HCT116 (cell line): Measurements from ENCODE around the gene GALNS. TPM values are rescaled to one million over a fixed set of nuclear protein-coding genes. Genes with fewer than 3 reads are reported as not detected.

Source experiments
- ATAC-seq: fragments of 200-7000 bp; cut with Tn5 transposase; 2 replicates; pipeline ENCODE4 v1.9.1; 2020; ENCODE audit warnings: mild to moderate bottlenecking, moderate library complexity
- BruUV-seq: library from RNA; stranded (reverse); fragments of 400-500 nt; replicated peaks from 2 replicates; lab custom pipeline; 2021; lab: Mats Ljungman, UMichigan
- CTCF ChIA-PET: fragments of 300-600 bp; sonication (Branson Sonifier 250); formaldehyde crosslinking; loops from one replicate; lab custom pipeline; 2021; ENCODE audit warnings: antibody characterized with exemption; lab: Charles Lee
- POLR2A ChIA-PET: fragments of 300-600, 350-600 bp; sonication (Branson Sonifier 250); formaldehyde crosslinking; loops from one replicate; lab custom pipeline; 2021; ENCODE audit warnings: antibody characterized with exemption; lab: Charles Lee
- RAD21 ChIA-PET, 2 experiments: fragments of 300-600 bp; sonication (Branson Sonifier 250); formaldehyde crosslinking; loops; one replicate each; lab custom pipeline; 2023; ENCODE audit warnings: low total read pairs in 2 of 2; ENCODE audit not compliant: uncharacterized antibody in 2 of 2, unreplicated experiment in 2 of 2, low non-redundant PET in 1 of 2; lab: Charles Lee
- DNase-seq: peaks from one replicate; pipeline ENCODE4 v3.0.0-alpha.2; 2010; ENCODE audit warnings: low read depth, low spot score
- H2AFZ ChIP-seq: fragments of 200-600 bp; shearing (Covaris generic), sonication (generic); 2 replicates; pipeline ENCODE4 v1.6.1; 2017; ENCODE audit warnings: low read depth, mixed run types, mixed read lengths, antibody characterized with exemption, low read length; ENCODE audit not compliant: poor library complexity, severe bottlenecking
- H3K27ac ChIP-seq: 2 replicates; pipeline ENCODE4 v1.5.1; 2012; ENCODE audit warnings: low read depth, low read length
- H3K27me3 ChIP-seq: fragments of 200-600 bp; sonication (generic); 2 replicates; pipeline ENCODE4 v1.6.1; 2016; ENCODE audit warnings: mixed run types, low read length, mixed read lengths; ENCODE audit not compliant: insufficient read depth
- H3K36me3 ChIP-seq, 2 experiments: fragments of 200-500 bp in 1 of 2; fragments of 200-600 bp in 1 of 2; sonication (Bioruptor generic) in 1 of 2; sonication (generic) in 1 of 2; 2 replicates each; pipeline versions ENCODE4 v1.5.1 to v1.6.1; 2014 to 2016; ENCODE audit warnings: low read length in 2 of 2, inconsistent platforms in 1 of 2, mixed read lengths in 1 of 2, mixed run types in 1 of 2; ENCODE audit not compliant: insufficient read depth in 2 of 2, control insufficient read depth in 1 of 2
- H3K4me1 ChIP-seq, 2 experiments: fragments of 200-600 bp in 1 of 2; sonication (generic) in 1 of 2; 2 replicates each; pipeline versions ENCODE4 v1.5.1 to v1.6.1; 2012 to 2017; ENCODE audit warnings: low read length in 2 of 2, inconsistent platforms in 1 of 2, mild to moderate bottlenecking in 1 of 2, mixed read lengths in 1 of 2, mixed run types in 1 of 2, moderate library complexity in 1 of 2; ENCODE audit not compliant: insufficient read depth in 2 of 2, control insufficient read depth in 1 of 2
- H3K4me2 ChIP-seq: fragments of 200-600 bp; sonication (generic); 2 replicates; pipeline ENCODE4 v1.6.1; 2017; ENCODE audit warnings: mixed run types, low read length, mixed read lengths
- H3K4me3 ChIP-seq, 2 experiments: fragments of 200-600 bp in 1 of 2; sonication (generic) in 1 of 2; replicated peaks in 1 of 2; 2 replicates each; pipeline ENCODE4 v1.5.1; 2011 to 2016; ENCODE audit warnings: low read length in 2 of 2, control low read depth in 1 of 2, low read depth in 1 of 2, mild to moderate bottlenecking in 1 of 2, mixed read lengths in 1 of 2, mixed run types in 1 of 2
- H3K79me2 ChIP-seq: fragments of 200-600 bp; sonication (generic); 2 replicates; pipeline ENCODE4 v1.6.1; 2017; ENCODE audit warnings: mild to moderate bottlenecking, mixed run types, low read length, moderate library complexity, mixed read lengths; ENCODE audit not compliant: insufficient read depth
- H3K9ac ChIP-seq: fragments of 200-600 bp; sonication (generic); 2 replicates; pipeline ENCODE4 v1.6.1; 2016; ENCODE audit warnings: low read length, mixed read lengths
- H3K9me2 ChIP-seq: fragments of 200-600 bp; sonication (generic), shearing (Covaris generic); 2 replicates; pipeline ENCODE4 v1.6.1; 2017; ENCODE audit warnings: mixed run types, mild to moderate bottlenecking, moderate library complexity; ENCODE audit not compliant: insufficient read depth
- H3K9me3 ChIP-seq, 2 experiments: fragments of 200-500 bp in 1 of 2; fragments of 200-600 bp in 1 of 2; sonication (Bioruptor generic) in 1 of 2; sonication (generic) in 1 of 2; 2 replicates each; pipeline ENCODE4 v1.6.1; 2014 to 2017; ENCODE audit warnings: low read length in 2 of 2, mixed read lengths in 2 of 2, inconsistent platforms in 1 of 2, low read depth in 1 of 2, mild to moderate bottlenecking in 1 of 2, mixed run types in 1 of 2, moderate library complexity in 1 of 2; ENCODE audit not compliant: control insufficient read depth in 1 of 2, insufficient read depth in 1 of 2
- H4K20me1 ChIP-seq: fragments of 200-600 bp; sonication (generic), shearing (Covaris generic); 2 replicates; pipeline ENCODE4 v1.6.1; 2017; ENCODE audit warnings: mixed run types, mild to moderate bottlenecking, moderate library complexity; ENCODE audit not compliant: insufficient read depth
- EGR1 ChIP-seq: IDR thresholded peaks from 2 replicates; pipeline ENCODE4 v1.6.1; 2012; ENCODE audit warnings: low read depth
- ELF1 ChIP-seq: IDR thresholded peaks from 2 replicates; pipeline ENCODE4 v1.6.1; 2012; ENCODE audit warnings: low read depth, borderline replicate concordance
- EZH2 ChIP-seq: fragments of 200-600 bp; sonication (generic); IDR thresholded peaks from 2 replicates; pipeline ENCODE4 v1.6.1; 2017; ENCODE audit warnings: antibody characterized with exemption, mixed run types
- EZH2phosphoT487 ChIP-seq: fragments of 200-600 bp; IDR thresholded peaks from 2 replicates; pipeline ENCODE4 v1.6.1; 2018; ENCODE audit warnings: antibody characterized with exemption, borderline replicate concordance
- FOSL1 ChIP-seq: IDR thresholded peaks from 2 replicates; pipeline ENCODE4 v1.6.1; 2012; ENCODE audit warnings: low read depth
- JUND ChIP-seq: IDR thresholded peaks from 2 replicates; pipeline ENCODE4 v1.6.1; 2012
- POLR2A ChIP-seq: IDR thresholded peaks from 2 replicates; pipeline ENCODE4 v1.7.0; 2011; ENCODE audit warnings: borderline replicate concordance; ENCODE audit not compliant: insufficient read depth, insufficient read length; ENCODE audit errors: extremely low read depth
- POLR2AphosphoS5 ChIP-seq: IDR thresholded peaks from 2 replicates; pipeline ENCODE4 v1.6.1; 2011; ENCODE audit warnings: mild to moderate bottlenecking, low read depth, low read length, moderate library complexity
- SIN3A ChIP-seq: IDR thresholded peaks from 2 replicates; pipeline ENCODE4 v1.6.1; 2012; ENCODE audit warnings: low read depth
- SRF ChIP-seq: IDR thresholded peaks from 2 replicates; pipeline ENCODE4 v1.6.1; 2012; ENCODE audit warnings: low read depth
- ZFX ChIP-seq: fragments of 450-650 bp; IDR thresholded peaks from 2 replicates; pipeline ENCODE4 v1.6.1; 2017
- ZNF274 ChIP-seq: fragments of 200-500 bp; sonication (Bioruptor generic); IDR thresholded peaks from 2 replicates; pipeline ENCODE4 v1.6.1; 2014; ENCODE audit warnings: mild to moderate bottlenecking, low read depth, low read length, inconsistent platforms
- intact Hi-C: fragments of 100-400 bp; cut with micrococcal nuclease; formaldehyde crosslinking; loops from 2 replicates; pipeline ENCODE4 v1.10.0; 2022
- total RNA-seq: library from RNA; stranded (reverse); gene quantifications from one replicate; pipeline ENCODE4 v1.2.1, GENCODE V29; 2021; ENCODE audit not compliant: unreplicated experiment
- TF ChIP-seq, protein P1 (sequence below), 3 experiments: fragments of 200-600 bp in 1 of 3; sonication (generic) in 1 of 3; IDR thresholded peaks in 2 of 3; conservative IDR thresholded peaks in 1 of 3; 2 replicates each; pipeline ENCODE4 v1.5.1; 2012 to 2017; ENCODE audit warnings: low read depth in 2 of 3, low read length in 2 of 3, antibody characterized with exemption in 1 of 3, borderline replicate concordance in 1 of 3, control low read depth in 1 of 3, mild to moderate bottlenecking in 1 of 3, mixed read lengths in 1 of 3, mixed run types in 1 of 3, moderate library complexity in 1 of 3; ENCODE audit not compliant: insufficient read depth in 1 of 3
- TF ChIP-seq, protein P2 (sequence below): IDR thresholded peaks from 2 replicates; pipeline ENCODE4 v1.6.1; 2012
- TF ChIP-seq, protein P3 (sequence below): IDR thresholded peaks from 2 replicates; pipeline ENCODE4 v1.6.1; 2011; ENCODE audit warnings: mild to moderate bottlenecking, low read length, moderate library complexity; ENCODE audit not compliant: insufficient replicate concordance; ENCODE audit errors: extremely low read depth

The GALNS gene
- total RNA-seq, 1 experiment from 2014 or later = 44.6 TPM

DNA sequence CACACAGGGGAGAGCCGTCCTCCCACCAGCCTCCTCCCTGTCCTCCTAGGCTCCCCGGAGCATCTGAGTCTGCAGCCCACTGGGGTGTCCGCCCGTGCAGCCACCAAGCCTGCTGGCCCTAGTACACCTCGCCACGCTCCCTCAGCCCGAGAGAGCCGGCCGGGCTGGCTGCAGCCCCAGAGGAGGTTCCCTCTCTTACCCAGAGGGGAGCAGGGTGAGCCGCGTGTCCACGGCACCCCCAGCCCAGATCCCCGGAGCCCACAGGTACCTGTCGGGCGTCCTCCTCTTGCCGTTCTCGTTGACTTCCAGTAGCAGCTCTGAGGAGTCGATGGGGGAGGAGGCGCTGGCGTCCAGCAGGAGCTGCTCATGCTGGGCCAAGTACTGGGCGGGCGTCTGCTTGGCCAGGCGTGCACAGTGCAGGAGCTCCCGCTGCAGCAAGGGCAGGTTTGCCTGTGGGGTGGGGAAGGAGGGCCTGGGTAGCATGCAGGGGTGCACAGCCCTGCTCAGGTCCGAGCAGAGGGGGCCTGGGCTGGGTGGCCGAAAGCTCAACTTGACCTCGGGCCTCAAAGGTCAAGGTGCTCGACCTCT is 29.0 kb upstream of the GALNS start:
- H3K79me2 ChIP-seq = no peaks in the 10 kb centered on the region
- no TSS peak for BruUV-seq
- no peak overlapping the region for H2AFZ ChIP-seq
- H3K27me3 ChIP-seq = no peaks in the 10 kb centered on the region
- ATAC-seq = no peak
- ChIA-PET RAD21 (no interaction called here), POLR2A (no interaction called here), CTCF (no interaction called here)
- H3K4me1 ChIP-seq = peaks cover 7 to 22% of the 10 kb centered on the region in 2 experiments; a peak in 3 of 4 replicates
- no peak overlapping the region for H3K9ac ChIP-seq
- no peaks in the 10 kb centered on the region for H3K9me3 ChIP-seq
- H3K4me3 ChIP-seq = no peak overlapping the region
- peaks cover 0 to 6% of the 10 kb centered on the region in 2 experiments; a peak in 1 of 4 replicates for H3K36me3 ChIP-seq
- no peak overlapping the region for H3K27ac ChIP-seq
- DNase-seq = no peak
- TF ChIP-seq ZFX (no peak), SIN3A (no peak), EZH2phosphoT487 (no peak), EGR1 (no peak), POLR2AphosphoS5 (no peak), JUND (no peak), POLR2A (no peak), SRF (no peak), EZH2 (no peak), ZNF274 (no peak), FOSL1 (no peak), ELF1 (no peak)
- TF ChIP-seq, protein P1, sequence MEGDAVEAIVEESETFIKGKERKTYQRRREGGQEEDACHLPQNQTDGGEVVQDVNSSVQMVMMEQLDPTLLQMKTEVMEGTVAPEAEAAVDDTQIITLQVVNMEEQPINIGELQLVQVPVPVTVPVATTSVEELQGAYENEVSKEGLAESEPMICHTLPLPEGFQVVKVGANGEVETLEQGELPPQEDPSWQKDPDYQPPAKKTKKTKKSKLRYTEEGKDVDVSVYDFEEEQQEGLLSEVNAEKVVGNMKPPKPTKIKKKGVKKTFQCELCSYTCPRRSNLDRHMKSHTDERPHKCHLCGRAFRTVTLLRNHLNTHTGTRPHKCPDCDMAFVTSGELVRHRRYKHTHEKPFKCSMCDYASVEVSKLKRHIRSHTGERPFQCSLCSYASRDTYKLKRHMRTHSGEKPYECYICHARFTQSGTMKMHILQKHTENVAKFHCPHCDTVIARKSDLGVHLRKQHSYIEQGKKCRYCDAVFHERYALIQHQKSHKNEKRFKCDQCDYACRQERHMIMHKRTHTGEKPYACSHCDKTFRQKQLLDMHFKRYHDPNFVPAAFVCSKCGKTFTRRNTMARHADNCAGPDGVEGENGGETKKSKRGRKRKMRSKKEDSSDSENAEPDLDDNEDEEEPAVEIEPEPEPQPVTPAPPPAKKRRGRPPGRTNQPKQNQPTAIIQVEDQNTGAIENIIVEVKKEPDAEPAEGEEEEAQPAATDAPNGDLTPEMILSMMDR (IDR thresholded peaks at IDR 0.05 in 2 of 3, conservative IDR thresholded peaks at IDR 0.05 in 1 of 3; ENCODE audit: borderline replicate concordance in 1 of 3, insufficient read depth in 1 of 3, low read depth in 2 of 3, low read length in 2 of 3) = no peak
- TF ChIP-seq, protein P2, sequence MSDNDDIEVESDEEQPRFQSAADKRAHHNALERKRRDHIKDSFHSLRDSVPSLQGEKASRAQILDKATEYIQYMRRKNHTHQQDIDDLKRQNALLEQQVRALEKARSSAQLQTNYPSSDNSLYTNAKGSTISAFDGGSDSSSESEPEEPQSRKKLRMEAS = no peak
- TF ChIP-seq, protein P3, sequence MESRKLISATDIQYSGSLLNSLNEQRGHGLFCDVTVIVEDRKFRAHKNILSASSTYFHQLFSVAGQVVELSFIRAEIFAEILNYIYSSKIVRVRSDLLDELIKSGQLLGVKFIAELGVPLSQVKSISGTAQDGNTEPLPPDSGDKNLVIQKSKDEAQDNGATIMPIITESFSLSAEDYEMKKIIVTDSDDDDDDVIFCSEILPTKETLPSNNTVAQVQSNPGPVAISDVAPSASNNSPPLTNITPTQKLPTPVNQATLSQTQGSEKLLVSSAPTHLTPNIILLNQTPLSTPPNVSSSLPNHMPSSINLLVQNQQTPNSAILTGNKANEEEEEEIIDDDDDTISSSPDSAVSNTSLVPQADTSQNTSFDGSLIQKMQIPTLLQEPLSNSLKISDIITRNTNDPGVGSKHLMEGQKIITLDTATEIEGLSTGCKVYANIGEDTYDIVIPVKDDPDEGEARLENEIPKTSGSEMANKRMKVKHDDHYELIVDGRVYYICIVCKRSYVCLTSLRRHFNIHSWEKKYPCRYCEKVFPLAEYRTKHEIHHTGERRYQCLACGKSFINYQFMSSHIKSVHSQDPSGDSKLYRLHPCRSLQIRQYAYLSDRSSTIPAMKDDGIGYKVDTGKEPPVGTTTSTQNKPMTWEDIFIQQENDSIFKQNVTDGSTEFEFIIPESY = no peak
- no peaks in the 10 kb centered on the region for H3K9me2 ChIP-seq
- H3K4me2 ChIP-seq = no peak overlapping the region
- intact Hi-C loops = no loop called here
- no peaks in the 10 kb centered on the region for H4K20me1 ChIP-seq
